HG03354 (cell line): ENCODE results near the gene TBC1D22A.

Source experiments
- ATAC-seq: cut with Tn5 transposase; IDR thresholded peaks from one replicate; pipeline ENCODE4 v1.9.1; 2021; ENCODE audit warnings: mild to moderate bottlenecking; ENCODE audit not compliant: unreplicated experiment, poor library complexity, severe bottlenecking

Gene TBC1D22A

DNA sequence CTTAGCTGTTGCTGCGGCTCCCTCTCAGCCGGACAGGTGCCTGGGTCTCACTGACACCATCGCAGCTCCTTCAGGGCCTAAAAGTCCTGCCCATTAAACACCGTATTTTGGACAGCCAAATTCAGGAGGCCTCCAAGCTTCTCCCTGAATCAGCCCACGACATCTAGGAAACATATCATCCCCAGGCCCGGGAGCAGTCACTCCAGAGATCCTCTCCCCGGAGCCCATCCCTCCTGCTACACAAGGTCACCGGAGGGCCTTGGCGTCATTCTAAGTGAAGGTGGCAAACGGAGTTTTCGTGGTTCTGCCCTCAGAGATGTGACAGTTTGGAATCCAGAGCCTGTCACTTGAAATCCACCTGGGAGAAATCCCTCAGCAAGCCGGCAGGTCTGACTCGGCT lies 232.5 kb downstream of the TBC1D22A start:
- no peak for ATAC-seq

DNA sequence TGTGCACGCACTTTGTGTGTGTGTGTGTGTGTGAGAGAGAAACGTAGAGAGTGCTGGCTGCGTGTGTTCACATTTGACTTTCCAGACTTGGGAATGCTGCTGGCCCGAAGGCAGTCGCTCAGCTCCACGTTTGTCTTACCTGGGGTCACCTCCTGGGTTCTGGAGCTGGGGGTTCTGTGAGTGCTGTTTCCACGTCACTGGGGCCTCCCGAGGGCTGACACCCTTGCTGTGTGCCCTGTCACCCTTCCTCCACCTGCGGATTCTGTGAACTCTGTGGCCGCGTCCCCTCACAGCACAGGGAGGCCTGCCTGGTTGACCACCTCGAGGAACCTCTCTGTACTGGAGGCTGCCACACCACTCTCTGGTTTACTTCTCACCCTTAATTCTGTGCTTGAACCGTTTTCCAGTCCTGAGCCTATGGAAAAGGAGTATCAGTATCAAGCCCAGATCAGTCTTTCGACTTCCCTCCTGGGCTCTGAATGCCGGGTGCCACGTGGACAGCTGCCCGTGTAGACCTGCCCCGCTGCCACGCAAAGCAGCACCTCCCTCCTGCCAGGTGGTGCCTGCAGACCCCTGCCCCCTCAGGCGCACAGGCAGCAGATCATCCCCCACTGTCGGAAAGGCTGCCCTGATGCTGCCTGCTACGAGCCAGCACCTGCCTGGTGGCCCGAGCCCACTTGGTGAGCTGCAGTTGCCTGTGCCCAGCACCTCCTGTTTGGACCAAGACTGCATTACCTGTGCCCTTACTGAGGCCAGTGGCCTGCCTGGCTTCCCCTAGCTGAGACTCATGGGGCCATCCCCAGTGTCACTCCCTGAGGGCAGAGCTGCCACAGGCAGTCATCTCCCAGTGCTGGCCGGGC lies 233.3 kb downstream of the TBC1D22A start:
- ATAC-seq = no peak

DNA sequence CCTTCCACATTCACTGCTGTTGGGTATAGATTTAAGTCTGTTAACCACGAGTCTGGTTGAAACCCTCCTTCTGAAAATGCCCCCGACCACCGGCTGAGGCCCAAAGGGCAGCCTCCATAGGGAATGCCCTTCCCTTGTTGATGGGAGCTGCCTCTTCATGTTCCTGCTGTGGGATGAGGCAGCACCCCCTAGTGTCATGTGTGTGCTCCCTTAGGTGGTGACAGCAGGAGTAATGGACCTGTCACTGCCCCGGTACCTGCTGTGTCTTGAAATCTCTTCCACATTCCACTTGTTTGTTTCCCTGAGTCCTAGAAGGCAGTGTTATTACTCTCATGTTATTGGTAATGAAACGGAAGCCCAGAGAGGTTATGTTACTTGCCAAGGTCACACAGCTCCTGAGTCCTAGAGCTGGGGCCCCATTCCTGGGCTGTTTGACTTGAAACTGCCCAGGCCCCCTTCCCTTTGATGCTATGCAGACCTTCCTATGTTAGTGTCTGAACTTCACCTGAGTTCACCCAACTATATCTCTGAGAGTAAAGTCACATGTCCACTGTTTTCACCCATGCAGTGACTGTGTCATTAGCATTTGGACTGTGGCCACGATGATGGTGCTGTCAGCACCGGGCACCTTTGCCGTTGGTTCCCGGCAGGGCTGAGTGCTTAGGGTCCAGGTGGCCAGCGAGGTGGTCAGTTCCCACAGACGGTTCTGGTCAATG lies 234.3 kb downstream of the TBC1D22A start:
- no peak for ATAC-seq

DNA sequence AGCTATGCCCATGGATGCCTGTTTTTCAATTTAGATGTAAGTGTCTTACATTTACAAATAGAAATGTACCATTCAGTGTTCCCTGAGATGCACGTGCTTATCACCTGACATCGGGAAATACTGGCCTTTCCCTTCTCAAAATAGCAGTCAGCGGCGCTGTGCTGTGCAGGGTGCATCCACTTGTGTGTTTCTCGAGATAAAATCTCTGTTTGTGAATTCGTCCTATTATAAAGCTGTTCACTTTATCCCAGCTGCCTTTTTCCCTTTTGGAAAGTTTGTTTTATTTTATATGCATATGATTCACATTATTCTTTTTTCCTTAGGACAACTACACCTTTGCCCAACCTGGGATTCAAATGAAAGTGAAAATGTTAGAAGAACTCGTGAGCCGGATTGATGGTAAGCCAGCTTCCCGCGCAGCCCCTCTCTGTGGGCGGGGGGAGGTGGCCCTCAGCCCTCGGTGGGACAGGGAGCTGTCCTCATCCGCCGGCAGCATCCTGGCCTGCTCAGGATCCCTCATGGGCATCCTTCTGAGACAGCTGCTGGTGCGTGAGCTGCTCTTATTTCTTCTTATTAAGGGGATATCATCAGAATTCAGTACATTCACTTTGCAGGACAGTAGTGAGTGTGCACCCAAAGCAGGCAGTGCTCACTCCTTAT lies 235.0 kb downstream of the TBC1D22A start:
- ATAC-seq = no peak

DNA sequence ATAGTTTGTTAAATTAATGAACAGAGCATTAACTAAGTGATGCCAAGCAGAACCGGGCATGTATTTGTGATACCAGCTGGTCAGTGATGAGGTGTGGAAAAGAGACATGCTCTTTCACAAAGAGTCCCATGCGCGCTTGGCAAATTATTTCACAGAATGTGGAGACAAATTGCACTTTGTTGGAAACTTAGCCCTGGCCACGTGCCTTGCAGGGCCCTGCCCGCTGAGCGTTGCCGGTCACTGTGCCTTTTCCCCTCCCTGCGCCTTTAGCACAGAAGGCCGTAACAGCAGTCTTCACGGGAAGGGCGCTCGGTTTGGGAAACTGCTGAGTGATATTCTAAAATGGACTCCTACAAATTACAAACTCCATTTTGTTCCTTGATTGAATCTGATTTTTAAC lies 235.9 kb downstream of the TBC1D22A start:
- no peak for ATAC-seq

DNA sequence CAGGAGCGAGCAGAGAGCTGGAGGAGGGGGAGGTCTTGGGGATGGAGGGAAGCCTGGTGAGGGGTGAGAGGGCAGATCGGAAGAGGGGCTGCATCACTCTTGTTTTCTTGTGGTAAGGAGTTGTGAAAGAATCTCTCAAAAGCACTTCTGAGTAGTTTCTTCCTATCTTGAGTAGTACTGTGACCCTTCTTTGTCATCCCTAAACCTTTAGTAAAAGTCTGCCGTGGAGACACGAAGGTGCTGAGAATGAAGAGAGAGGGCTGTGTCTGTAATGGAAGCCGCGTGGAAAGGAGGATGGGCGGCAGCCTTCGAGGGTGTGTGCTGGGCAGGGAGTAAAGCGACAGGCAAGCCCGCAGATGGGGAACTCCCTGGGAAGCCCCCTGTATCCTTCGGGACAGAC lies 237.8 kb downstream of the TBC1D22A start:
- ATAC-seq = no peak

DNA sequence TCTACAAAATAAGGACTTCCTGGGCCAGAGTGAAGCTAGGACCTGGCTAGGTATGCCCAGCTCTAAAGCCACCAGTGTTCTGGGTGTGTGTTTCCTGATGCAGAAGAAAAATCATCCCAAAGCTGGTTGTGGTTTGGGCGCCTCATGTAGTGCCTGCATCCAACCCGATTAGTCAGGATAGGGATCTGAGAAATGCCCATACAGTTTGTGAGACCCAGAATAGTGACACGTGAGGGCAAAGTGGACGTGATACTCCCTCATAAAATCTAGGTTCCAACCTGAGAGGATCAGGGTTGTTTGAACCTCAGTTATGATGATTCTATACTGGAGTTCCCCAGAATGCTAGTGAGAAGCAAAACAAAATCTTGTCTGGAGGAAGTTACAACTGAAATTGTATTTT lies 238.4 kb downstream of the TBC1D22A start:
- ATAC-seq = no peak

DNA sequence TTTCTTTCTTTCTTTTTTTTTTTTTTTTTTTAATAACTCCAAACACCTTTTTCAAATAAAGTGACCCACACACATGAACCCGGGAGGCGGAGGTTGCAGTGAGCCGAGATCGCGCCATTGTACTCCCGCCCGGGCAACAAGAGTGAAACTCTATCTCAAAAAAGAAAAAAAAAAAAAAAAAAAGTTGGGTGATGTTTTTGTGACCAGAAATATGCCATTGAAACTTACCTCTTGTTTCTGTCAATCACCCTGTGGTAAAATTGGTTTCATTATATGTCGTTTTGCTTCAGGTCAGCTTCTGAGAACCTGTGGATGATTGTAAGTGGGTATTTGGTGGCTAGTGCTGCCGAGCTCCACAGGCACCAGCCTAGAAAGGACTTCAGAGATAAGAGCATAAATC lies 238.8 kb downstream of the TBC1D22A start:
- no peak for ATAC-seq

DNA sequence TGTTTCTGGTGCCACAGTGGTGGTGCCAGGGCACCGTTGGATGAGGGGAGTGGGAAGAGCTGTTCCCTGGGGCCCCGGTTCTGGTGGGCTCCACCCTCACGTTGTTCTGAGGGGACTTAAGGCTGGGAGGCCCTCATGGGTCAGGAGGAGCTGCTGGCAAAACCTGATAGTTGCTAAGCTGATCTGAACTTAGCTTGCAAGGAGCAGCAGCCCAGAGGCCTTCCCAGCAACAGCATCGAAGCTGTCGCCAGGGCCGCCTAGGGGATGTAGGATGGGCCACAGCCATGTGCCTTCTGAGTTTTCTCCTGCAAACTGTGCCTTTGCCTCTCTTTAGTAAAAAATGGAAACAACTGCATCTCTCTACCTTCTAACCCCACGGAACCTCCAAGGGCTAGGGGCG lies 240.2 kb downstream of the TBC1D22A start:
- no peak for ATAC-seq

DNA sequence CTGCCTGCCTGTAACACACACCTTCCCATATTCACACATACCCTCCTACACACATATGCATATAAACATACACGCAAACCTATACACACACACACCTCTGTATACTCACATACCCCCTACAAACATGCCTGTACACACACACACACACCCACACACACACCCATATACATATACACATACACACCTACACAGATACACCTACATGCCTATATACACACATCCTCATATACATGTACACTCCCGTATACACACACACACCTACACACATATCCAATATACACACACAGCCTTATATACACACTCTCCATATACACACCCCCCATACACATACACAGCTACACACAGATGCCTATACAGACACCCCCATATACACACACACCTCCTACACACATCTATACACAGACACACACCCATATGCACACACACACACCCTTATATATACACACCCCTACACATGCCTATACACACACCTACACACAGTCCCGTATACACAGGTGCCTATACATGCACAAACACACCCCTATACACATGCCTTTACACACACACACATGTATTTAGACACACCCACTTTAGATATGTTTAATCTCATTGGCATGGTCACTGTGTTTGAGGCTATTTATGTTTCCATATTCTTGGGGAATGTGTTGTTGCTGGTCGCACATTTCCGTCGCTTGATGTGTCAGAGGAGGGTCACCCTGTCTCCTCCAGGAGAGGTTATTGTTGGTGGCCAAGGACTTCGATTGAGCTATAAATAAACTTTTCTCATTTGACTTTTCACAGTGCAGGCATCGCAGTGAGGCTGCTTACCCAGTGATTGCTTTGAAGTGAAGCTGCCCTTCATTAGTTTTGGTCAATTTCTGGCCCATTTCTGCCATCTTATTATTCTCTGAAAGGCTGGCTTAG lies 243.3 kb downstream of the TBC1D22A start:
- ATAC-seq = no peak

DNA sequence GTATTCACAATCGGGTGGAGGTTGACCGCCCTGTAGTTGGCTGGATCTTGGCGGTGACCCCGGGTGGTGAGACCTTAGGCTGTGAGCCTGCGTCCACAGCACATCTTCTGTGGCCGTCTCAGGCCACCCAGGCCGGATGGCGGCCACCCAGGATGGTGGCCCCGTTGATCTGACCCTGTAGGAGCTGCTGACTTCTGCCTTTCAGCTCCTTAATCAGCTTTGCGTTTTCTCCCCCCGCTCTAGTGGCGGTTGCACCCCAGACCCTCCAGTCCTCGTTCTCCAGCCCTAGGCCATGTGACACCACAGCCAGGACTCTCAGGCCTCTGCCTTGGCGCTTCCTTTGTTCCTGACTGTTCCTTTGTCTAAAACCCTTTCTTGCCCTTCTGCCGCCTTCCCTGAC lies 244.0 kb downstream of the TBC1D22A start:
- no peak for ATAC-seq

DNA sequence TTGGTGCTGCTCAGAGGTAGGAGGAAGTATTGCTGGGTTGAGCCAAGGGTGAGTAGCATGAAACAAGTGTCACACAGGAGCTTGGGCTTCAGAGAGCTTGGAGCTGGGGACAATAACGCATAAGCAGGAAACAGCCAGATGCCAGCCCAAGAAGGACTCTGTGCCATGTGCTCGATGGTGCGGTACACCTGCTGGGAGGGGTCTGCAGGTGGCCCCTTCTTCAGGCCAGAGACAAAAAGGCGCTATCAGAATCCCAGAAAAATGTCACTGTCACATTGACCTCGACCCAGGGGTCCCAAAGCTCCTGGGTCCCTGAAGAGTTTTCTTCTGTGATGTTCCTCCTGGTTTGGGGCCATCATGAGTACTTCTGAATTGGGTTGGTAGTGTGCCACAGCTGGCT lies 244.4 kb downstream of the TBC1D22A start:
- ATAC-seq = no peak

DNA sequence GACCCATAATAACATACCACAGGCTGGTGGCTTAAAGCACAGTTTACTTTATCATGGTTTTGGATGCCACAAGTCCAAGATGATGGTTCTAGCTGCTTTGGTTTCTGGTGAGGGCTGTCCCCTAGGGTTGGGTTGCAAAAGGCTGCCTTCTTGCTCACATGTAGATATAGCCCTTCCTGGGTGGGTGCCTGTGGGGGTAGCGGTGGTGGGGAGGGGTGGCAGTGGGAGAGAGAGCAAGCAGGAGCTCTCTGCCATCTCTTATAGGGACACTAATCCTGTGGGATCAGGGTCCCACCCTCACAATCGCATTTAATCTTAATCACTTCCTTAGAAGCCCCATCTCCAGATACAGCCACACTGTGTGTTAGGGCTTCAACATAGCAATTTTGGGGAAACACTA lies 245.0 kb downstream of the TBC1D22A start:
- ATAC-seq = no peak

DNA sequence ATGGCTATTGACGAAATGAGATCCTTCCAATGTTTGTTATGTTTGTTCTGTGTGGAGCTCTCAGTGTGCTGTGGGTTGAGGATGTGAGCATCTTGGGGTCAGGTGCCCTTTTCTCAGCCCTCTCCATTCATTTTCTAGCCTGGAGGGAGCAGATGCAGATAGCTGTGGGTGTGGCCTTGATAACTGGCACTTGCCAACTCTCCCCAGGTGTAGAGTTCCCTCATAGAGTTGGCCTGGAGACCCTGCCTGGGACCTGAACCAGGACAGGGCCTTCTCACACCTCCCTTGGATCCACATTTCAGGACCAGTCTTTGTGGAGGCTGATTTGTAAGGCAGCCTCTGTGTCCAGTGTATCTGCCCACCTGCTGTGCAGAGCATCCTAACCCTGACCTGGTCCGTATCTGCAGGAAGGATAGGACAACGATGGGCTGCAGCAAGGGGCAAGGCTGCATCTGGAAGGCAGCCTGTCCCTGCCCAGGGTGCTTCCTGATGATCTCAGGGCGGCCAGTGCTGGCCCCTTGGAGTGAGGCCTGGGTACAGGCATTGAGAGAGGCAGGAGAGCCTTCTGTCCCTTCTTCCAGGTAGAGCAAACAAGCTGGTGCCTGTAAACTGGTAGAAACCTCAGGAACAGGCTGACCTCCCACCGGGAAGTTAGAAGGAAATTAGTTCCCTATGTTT lies 245.9 kb downstream of the TBC1D22A start:
- no peak for ATAC-seq

DNA sequence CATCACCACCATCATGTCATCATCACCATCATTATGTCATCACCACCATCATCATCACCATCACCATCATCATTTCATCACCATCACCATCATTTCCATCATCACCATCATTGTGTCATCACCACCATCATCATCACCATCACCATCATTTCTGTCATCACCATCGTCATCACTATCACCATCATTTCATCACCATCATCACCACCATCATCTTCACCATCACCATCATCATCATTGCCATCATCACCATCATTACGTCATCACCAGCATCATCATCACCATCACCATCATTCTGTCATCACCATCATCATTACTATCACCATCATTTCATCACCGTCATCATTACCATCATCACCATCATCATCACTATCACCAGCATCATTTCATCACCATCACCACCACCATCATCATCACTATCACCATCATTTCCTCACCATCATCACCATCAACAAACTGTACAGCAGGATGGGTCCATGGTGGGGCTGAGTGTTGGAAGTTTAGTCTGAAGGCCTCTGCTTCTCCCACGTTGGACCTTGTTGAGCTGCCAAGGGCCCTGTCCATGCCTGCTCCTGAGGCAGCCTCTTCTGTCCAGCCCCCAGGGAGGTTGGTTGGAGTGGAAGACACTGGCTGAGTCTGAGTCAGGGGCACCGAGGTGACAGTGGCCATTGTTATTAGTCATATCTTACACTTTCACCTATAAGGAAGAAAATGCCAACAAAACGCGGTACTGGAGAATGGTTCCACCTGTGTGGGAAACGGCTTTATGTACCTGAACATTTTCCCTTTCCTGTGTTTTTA lies 247.1 kb downstream of the TBC1D22A start:
- no peak for ATAC-seq

DNA sequence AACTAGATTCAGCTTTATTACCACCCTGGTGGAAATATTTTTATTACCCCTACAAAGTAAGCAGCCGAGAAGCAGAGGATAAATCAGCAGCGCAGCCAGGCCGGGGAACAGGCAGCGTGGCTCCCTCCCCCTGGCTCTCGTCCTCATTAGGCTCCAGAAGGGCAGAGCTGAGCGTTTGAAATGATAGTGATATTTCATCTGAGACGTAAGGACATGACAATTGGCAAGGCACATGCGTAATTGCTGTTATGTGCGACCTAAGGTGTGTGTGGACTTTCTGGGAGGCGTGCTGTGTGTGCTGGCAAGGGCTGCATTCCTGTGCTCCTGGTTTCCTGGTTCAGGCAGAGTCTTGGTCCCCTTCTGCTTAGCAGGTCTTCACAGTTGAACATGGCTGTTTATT lies 247.8 kb downstream of the TBC1D22A start:
- no peak for ATAC-seq

DNA sequence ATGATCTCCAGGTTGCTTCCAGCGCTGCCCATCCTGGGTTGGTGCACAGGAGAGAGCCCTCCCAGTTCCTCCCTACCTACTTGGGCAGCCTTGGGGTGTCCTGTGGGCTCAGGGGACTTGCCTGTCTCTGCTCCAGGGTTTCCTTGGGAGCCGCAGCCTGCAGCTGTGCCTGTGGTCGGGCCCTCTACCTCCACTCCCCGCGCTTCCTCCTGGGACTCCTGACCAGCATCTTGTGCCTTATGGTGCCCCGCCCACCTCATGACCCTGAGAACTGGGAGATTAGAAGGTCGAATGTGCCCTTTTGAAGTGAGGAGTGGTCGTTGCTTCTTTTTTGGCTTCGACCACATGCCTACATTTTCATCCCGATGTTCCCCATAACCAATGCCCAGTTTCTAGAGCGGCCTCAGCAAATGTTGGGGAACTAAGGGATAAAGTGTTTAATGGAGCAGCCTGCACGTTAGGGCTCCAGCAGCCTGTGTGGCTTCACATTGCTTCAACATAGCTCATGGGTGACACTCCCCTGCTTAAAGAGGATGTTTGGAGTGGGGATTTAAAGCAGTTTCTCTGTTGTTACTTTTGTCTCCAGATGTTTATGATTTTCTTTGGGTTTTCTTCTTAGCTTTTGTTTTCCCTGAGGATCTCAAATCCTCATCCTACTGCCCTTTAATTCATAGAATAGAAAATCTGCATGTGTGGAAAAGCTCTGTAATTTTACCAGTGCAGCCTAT lies 248.8 kb downstream of the TBC1D22A start:
- no peak for ATAC-seq

DNA sequence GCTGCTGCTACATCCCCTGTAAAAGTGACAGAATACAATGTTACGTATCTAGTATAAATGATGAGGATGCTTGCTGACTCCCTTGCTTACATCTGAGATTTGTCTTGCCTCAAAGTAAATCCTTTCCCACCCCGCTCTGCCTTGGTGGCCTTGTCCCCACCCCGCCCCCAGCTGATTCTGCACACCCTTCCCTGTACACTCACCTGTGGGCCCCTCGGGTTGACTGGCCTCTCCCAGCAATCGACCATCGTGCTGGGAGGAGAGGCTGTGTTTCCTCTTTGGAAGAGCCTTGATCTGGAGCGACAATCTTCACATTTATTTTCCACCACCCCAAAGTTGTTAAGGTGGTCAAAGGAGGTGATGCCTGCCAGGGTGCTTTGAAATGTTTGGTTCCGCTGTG lies 249.4 kb downstream of the TBC1D22A start:
- ATAC-seq = no peak
